H9 (cell line): ENCODE data around the gene LPAR6. TPM values are rescaled to one million over a fixed set of nuclear protein-coding genes. Genes with fewer than 3 reads are reported as not detected.

ENCODE experiments used
- DNase-seq: peaks from one replicate; pipeline ENCODE4 v3.0.0-alpha.2; 2017
- H2AFZ ChIP-seq: one replicate; pipeline ENCODE4 v1.6.1; 2013; ENCODE audit warnings: mild to moderate bottlenecking, low read length, control low read depth, moderate library complexity
- H2AK5ac ChIP-seq: 2 replicates; pipeline ENCODE4 v1.6.1; 2013; ENCODE audit warnings: low read length, control low read depth, mixed read lengths; ENCODE audit not compliant: insufficient read length
- H2BK120ac ChIP-seq: one replicate; pipeline ENCODE4 v1.6.1; 2013; ENCODE audit warnings: low read depth, mild to moderate bottlenecking, low read length, control low read depth, inconsistent platforms; ENCODE audit not compliant: poor library complexity, severe bottlenecking
- H2BK12ac ChIP-seq: 2 replicates; pipeline ENCODE4 v1.6.1; 2013; ENCODE audit warnings: low read length, control low read depth, mixed read lengths, low read depth; ENCODE audit not compliant: insufficient read length
- H2BK15ac ChIP-seq: 2 replicates; pipeline ENCODE4 v1.6.1; 2013; ENCODE audit warnings: low read depth, low read length, control low read depth
- H2BK20ac ChIP-seq: one replicate; pipeline ENCODE4 v1.6.1; 2013; ENCODE audit warnings: low read depth, mild to moderate bottlenecking, low read length, control low read depth, inconsistent platforms; ENCODE audit not compliant: poor library complexity, severe bottlenecking
- H2BK5ac ChIP-seq: 2 replicates; pipeline ENCODE4 v1.6.1; 2013; ENCODE audit warnings: low read length, control low read depth, mixed read lengths; ENCODE audit not compliant: insufficient read length
- H3K14ac ChIP-seq: 2 replicates; pipeline ENCODE4 v1.6.1; 2013; ENCODE audit warnings: low read length, control low read depth; ENCODE audit not compliant: insufficient read depth
- H3K18ac ChIP-seq: 2 replicates; pipeline ENCODE4 v1.6.1; 2013; ENCODE audit warnings: low read depth, mild to moderate bottlenecking, mixed read lengths, low read length, control low read depth; ENCODE audit not compliant: insufficient read length
- H3K23ac ChIP-seq: 2 replicates; pipeline ENCODE4 v1.6.1; 2013; ENCODE audit warnings: low read length, control low read depth, mixed read lengths, low read depth; ENCODE audit not compliant: insufficient read length
- H3K23me2 ChIP-seq: 2 replicates; pipeline ENCODE4 v1.6.1; 2013; ENCODE audit warnings: low read depth, mild to moderate bottlenecking, mixed read lengths, low read length, control low read depth; ENCODE audit not compliant: insufficient read length, poor library complexity, severe bottlenecking
- H3K27ac ChIP-seq: 2 replicates; pipeline ENCODE4 v1.5.1; 2013; ENCODE audit warnings: low read length, control low read depth, mixed read lengths, low read depth; ENCODE audit not compliant: insufficient read length
- H3K27me3 ChIP-seq: 2 replicates; pipeline ENCODE4 v1.6.1; 2013; ENCODE audit warnings: low read length, control low read depth, inconsistent platforms; ENCODE audit not compliant: insufficient read depth
- H3K4ac ChIP-seq: 2 replicates; pipeline ENCODE4 v1.6.1; 2013; ENCODE audit warnings: low read depth, mild to moderate bottlenecking, control low read depth, inconsistent platforms, low read length, moderate library complexity
- H3K4me1 ChIP-seq: 2 replicates; pipeline ENCODE4 v1.6.1; 2013; ENCODE audit warnings: low read length, control low read depth, inconsistent platforms; ENCODE audit not compliant: insufficient read depth
- H3K4me2 ChIP-seq: 2 replicates; pipeline ENCODE4 v1.6.1; 2013; ENCODE audit warnings: low read length, control low read depth, mixed read lengths; ENCODE audit not compliant: insufficient read length, insufficient read depth
- H3K56ac ChIP-seq: 2 replicates; pipeline ENCODE4 v1.6.1; 2013; ENCODE audit warnings: low read depth, mild to moderate bottlenecking, mixed read lengths, low read length, control low read depth; ENCODE audit not compliant: insufficient read length
- H3K79me1 ChIP-seq: 2 replicates; pipeline ENCODE4 v1.6.1; 2013; ENCODE audit warnings: low read depth, mild to moderate bottlenecking, moderate library complexity, low read length, control low read depth, inconsistent platforms; ENCODE audit not compliant: insufficient read depth, poor library complexity, severe bottlenecking
- H3K79me2 ChIP-seq: 2 replicates; pipeline ENCODE4 v1.6.1; 2013; ENCODE audit warnings: low read length, control low read depth, inconsistent platforms; ENCODE audit not compliant: insufficient read depth
- H3K9ac ChIP-seq: 2 replicates; pipeline ENCODE4 v1.6.1; 2013; ENCODE audit warnings: low read length, control low read depth, mixed read lengths; ENCODE audit not compliant: insufficient read length; ENCODE audit errors: extremely low read depth
- H3K9me3 ChIP-seq: one replicate; pipeline ENCODE4 v1.6.1; 2013; ENCODE audit warnings: low read depth, low read length, inconsistent platforms; ENCODE audit not compliant: control insufficient read depth
- H3T11ph ChIP-seq: one replicate; pipeline ENCODE4 v1.6.1; 2013; ENCODE audit warnings: mild to moderate bottlenecking, low read length, control low read depth, inconsistent platforms
- H4K20me1 ChIP-seq: one replicate; pipeline ENCODE4 v1.6.1; 2013; ENCODE audit not compliant: control insufficient read depth, insufficient read length, insufficient read depth
- H4K5ac ChIP-seq: 2 replicates; pipeline ENCODE4 v1.6.1; 2013; ENCODE audit warnings: low read depth, mild to moderate bottlenecking, mixed read lengths, low read length, control low read depth; ENCODE audit not compliant: insufficient read length
- H4K8ac ChIP-seq: replicated peaks from 2 replicates; pipeline ENCODE4 v1.6.1; 2013; ENCODE audit warnings: low read length, control low read depth, mixed read lengths, low read depth; ENCODE audit not compliant: insufficient read length
- H4K91ac ChIP-seq: 2 replicates; pipeline ENCODE4 v1.6.1; 2013; ENCODE audit warnings: low read depth, mild to moderate bottlenecking, moderate library complexity, mixed read lengths, low read length, control low read depth; ENCODE audit not compliant: insufficient read length
- H3K27ac Mint-ChIP-seq, 3 experiments: 2 replicates in 2 of 3; 3 replicates in 1 of 3; pipeline ENCODE4 v1.8.0; 2020 to 2021; ENCODE audit warnings: mixed read lengths in 3 of 3, mild to moderate bottlenecking in 1 of 3, moderate library complexity in 1 of 3
- H3K27me3 Mint-ChIP-seq: 2 replicates; pipeline ENCODE4 v1.8.0; 2021; ENCODE audit warnings: low read depth, mild to moderate bottlenecking, moderate library complexity, mixed read lengths
- H3K36me3 Mint-ChIP-seq, 3 experiments: 2 replicates in 2 of 3; 3 replicates in 1 of 3; pipeline ENCODE4 v1.8.0; 2020 to 2021; ENCODE audit warnings: low read depth in 3 of 3, mixed read lengths in 3 of 3; ENCODE audit not compliant: insufficient read depth in 1 of 3
- H3K4me1 Mint-ChIP-seq, 2 experiments: 2 replicates each; pipeline ENCODE4 v1.8.0; 2020; ENCODE audit warnings: mixed read lengths in 2 of 2
- H3K4me3 Mint-ChIP-seq, 2 experiments: 2 replicates in 1 of 2; 3 replicates in 1 of 2; pipeline ENCODE4 v1.8.0; 2020 to 2021; ENCODE audit warnings: mild to moderate bottlenecking in 2 of 2, mixed read lengths in 2 of 2, moderate library complexity in 1 of 2
- H3K9me3 Mint-ChIP-seq, 2 experiments: 2 replicates in 1 of 2; 3 replicates in 1 of 2; pipeline ENCODE4 v1.8.0; 2020; ENCODE audit warnings: mild to moderate bottlenecking in 2 of 2, mixed read lengths in 2 of 2, moderate library complexity in 1 of 2
- CTCF ChIP-seq: fragments of 200-600 bp; sonication (generic); conservative IDR thresholded peaks from 3 replicates; pipeline ENCODE4 v1.8.0; 2021; ENCODE audit warnings: antibody characterized with exemption, mild to moderate bottlenecking
- WGBS: extraction: QIAGEN DNeasy Blood & Tissue Kit; methylation state at CpG from one replicate; pipeline ENCODE4 v1.1.7; 2013; ENCODE audit warnings: missing lambda C conversion rate, low lambda C conversion rate, mixed read lengths; ENCODE audit not compliant: insufficient read length; ENCODE audit errors: extremely low coverage; 5-methylcytosine and 5-hydroxymethylcytosine counted together
- total RNA-seq: library from RNA; stranded (reverse); gene quantifications from 2 replicates; pipeline ENCODE4 v1.2.1, GENCODE V29; 2021

LPAR6 gene
- total RNA-seq, 1 experiment from 2014 or later, result 4.2 TPM

DNA sequence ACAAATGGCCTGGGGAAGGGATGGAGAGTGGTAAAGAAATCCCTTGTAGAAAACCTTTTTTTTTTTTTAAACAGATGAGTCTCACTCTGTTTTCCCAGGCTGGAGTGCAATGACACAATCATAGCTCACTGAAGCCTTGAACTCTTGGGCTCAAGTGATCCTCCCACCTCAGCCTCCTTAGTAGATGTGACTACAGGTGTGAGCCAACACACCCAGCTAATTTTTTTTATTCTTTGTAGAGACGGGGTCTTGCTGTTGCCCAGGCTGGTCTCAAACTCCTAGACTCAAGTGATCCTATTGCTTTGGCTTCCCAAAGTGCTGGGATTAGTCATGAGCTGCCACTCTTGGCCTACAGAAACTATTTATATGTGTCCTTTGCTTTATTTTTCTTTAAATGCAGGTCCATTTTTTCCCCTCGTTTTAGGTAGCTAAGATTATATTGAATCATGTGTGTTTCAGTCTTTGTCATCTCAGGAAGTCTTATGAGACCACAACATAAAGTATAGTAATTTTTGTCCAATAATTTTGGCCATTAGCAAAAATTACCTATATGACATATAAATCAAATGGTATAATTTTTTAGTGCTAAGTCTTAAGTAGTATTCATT is 10.5 kb downstream of the LPAR6 start:
- Histone ChIP-seq H2AFZ (no peak overlapping the region), H3K4me1 (no peaks in the 10 kb centered on the region), H3K4ac (no peak overlapping the region), H3K23me2 (no peaks in the 10 kb centered on the region), H2AK5ac (no peak overlapping the region), H3T11ph (no peak overlapping the region), H4K5ac (no peak overlapping the region), H3K9ac (no peak overlapping the region), H3K23ac (no peak overlapping the region), H4K20me1 (no peaks in the 10 kb centered on the region), H3K79me2 (no peaks in the 10 kb centered on the region), H2BK15ac (no peak overlapping the region), H4K8ac (no peak overlapping the region), H3K79me1 (no peaks in the 10 kb centered on the region), H4K91ac (no peak overlapping the region), H3K27me3 (no peaks in the 10 kb centered on the region), H3K56ac (no peak overlapping the region), H2BK5ac (no peak overlapping the region), H3K27ac (no peak overlapping the region), H2BK12ac (no peak overlapping the region), H3K18ac (no peak overlapping the region), H3K4me2 (no peak overlapping the region), H2BK120ac (no peak overlapping the region), H3K9me3 (no peaks in the 10 kb centered on the region), H3K14ac (no peak overlapping the region), H2BK20ac (no peak overlapping the region)
- H3K27me3 Mint-ChIP-seq, result no peaks in the 10 kb centered on the region
- DNase-seq, result no peak
- H3K9me3 Mint-ChIP-seq, result no peaks in the 10 kb centered on the region
- no peaks in the 10 kb centered on the region for H3K36me3 Mint-ChIP-seq
- no peaks in the 10 kb centered on the region for H3K4me1 Mint-ChIP-seq
- no peak overlapping the region for H3K4me3 Mint-ChIP-seq
- no peak overlapping the region for H3K27ac Mint-ChIP-seq
- WGBS, result no CpG with 5 or more reads among the region's 2 CpGs
- no peak for TF ChIP-seq CTCF
